Cerebellar cortex (tissue), 1 donor: ENCODE data around the gene BDKRB2.
A peak's percentile ranks its signal among the peaks of the same experiment; 100 is the strongest.
"Not testable (repeated sequence)": the region's sequence is repeated elsewhere in the genome, so short reads cannot be mapped to it uniquely, and the experiment has no call there.

Experiments
- DNase-seq: peaks from one replicate; pipeline ENCODE4 v3.0.0-alpha.2; 2015; ENCODE audit warnings: low spot score

The BDKRB2 gene

DNA sequence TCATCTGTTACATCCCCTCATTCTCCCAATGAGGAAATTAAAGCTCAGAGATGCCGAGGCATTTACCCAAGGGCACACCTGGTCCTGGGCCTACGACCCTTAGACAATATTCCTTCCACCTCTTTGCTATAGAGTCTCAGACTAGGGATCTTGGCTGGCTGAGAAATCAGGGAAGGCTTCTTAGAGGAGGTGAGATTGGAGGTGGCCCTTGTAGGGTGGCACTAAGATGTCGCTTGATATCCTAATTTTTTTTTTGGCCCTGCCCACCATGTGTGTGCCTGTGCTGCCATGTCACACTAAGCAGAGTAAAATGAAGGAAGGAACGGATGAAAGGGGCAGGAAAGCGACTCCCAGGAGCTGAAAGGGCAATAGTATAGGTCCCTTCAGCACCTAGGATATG lies 20.6 kb downstream of the BDKRB2 start:
- no peak for DNase-seq

DNA sequence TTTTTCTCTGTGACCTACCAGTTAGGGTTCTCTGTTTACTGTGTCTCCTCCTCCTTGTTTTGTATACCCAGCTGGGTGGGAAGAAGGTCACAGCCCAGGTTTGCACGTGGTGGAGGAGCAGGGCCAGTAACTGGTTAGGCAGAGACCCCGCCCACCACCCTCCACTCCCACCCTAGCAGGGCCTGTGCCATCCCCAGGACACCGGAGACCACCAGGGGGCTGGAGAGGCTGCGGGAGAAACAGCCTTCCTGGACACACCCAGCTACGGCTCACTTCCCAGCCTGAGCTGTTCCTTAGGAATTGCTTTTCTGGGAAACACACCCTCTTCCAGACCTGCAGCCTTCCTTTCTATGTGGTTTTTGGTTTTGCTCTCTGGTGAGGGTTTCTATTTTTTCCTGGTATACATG lies 21.1 kb downstream of the BDKRB2 start:
- DNase-seq, result no peak

DNA sequence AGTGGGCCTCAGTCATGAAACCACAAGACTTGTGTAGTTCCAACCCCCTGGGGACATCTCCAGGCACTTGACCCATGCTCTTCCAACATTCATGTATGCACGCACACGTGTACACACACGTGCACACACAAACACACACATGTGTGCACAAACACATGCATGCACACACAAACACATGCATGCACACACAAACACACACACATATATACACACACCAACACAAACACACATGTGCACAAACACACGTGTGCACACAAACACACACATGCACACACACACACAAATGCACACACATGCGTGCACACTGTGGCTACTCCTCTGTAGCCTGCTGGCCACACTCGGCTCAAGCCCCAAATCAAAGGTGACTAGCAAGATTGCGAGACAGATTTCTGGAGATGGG lies 22.8 kb downstream of the BDKRB2 start:
- DNase-seq, result no peak

DNA sequence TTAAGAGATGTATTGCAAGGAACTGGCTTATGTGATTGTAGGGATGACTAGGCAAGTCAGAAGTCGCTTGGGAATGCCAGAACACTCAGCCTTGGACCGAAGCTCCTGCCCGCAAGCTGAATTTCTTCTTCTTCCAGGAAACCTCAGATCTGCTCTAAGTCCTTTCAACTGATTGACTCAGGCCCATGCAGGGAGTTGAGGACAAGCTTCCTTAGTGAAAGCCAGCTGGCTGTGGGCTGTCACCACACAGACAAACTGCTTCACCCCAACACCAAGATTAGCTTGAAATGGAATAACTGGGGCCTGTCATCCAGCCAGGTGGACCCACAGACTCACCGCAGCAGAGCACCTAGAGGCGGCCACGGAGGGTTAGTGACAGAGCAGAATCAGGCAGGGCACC lies 24.7 kb downstream of the BDKRB2 start:
- no peak for DNase-seq

DNA sequence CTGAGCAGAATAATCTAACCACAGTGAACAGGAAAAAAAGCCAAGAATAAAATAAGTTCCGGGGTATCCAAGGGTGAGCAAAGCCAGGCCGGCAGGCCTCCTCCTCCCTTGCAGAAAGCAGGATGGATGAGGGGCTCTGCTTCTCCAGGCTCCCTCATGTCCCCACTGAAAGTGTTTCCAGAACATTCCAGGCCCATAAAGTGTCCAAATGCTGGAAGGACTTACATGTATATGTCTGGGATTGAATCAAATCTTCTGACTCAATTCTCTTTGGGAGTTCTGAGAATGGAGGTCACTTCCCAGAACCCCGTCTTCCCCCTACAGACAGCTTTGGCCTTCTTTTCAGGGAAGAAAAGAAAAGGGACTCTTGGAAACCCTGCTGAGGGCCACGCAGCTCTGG lies 26.4 kb downstream of the BDKRB2 start:
- DNase-seq, result no peak

DNA sequence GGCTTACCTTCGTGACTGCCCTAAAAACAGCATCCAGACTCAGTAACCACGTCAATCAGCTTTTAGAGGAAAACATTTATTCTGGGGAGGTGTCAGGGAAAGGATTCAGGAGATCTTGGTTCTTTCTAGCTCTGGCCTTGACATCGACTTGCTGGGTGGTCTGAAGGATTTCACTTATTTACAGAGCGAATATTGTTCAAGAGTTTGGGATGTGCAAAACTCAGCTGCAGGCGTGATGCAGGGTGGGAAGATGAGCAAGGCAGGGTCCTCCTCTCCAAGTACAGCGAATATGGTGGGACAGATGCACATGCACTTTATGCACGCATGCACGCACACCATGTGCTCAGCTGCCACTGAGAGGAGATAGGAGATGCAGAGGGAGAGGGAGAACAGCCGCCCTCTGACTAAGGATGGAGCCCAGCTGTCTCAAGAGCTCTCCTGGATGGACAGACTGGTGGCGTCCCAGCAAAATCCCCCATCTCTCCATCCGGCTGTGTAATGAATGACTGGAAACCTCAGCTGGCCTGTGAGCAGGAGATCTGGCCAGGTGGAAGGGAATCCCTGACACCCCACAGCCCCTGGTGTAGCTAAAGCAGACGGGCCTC lies 27.0 kb downstream of the BDKRB2 start:
- no peak for DNase-seq

DNA sequence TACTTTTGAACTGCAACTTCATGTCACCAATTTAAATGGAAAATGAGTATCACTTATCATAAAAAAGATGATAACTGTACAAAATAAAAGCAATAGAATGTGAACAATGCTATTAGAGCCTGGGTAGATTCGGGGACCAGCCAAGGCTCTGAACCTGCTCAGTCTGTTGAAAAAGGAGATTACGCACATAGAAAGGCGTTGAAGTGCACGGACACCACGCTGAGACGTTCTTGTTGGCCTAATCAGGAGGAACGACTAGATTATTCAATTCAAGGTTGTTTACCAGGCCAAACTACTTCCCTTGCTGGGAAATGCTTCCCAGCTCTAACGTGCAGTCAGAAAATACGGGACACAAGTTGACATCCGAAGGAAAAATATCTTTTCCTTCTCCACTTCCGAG lies 27.9 kb downstream of the BDKRB2 start:
- DNase-seq, result no peak

DNA sequence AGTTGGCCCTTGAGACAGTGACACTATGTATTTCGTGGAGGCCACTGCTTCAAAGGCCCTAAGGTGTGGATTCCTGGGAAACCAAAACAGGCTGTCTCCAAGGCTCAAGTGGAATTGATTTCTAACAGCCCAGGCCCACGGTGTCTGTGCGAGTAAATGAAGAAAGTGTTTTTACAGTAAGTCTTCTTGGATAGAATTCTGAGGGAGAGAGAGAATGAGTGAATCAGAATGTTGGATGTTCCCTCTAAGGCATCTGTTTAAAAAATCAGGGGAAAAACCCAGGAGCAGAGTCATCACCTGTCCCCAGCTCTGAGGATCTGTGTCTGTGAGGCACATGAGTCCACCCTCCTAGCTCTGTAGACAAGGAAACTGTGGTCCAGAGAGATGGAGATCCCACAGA lies 29.0 kb downstream of the BDKRB2 start:
- no peak for DNase-seq

DNA sequence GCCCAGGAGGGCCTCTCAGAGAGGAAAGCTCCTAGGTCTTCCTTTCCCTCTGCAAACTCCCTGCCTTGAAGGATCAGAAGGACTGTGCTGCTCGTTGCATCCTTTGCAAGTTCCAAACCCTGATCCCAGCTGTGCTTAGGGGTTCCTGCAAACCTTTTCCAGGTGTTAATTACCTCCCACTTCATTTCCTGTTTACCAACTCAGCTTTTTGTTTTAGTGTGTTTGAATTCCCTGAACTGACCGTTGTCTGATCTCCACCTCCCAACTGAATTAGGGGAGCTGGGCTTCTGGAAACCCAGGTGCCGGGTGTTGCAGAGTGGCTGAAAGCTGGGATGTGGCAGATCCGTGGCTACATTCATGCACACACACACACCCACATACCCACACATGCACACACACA lies 30.8 kb downstream of the BDKRB2 start:
- no peak for DNase-seq

DNA sequence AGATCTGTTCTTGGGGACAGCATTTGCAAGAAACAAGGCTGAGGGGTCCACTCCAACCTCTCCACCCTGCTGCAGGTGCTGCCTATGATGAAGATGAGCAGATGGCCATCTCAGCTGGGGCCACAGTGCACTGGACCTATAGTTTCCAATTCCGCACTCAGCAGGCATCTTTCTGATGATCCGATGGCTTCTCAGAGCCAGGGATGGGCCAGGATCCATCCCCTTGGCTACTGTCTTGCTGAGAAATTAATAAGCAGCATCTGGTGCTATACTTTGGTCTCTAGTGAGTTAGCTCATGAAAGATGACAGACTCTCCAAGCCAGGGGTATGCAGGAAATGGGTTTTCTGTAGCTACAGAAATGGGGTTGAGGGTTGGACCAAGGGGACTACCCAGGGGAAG lies 33.0 kb downstream of the BDKRB2 start:
- peak; percentile 64 for DNase-seq

DNA sequence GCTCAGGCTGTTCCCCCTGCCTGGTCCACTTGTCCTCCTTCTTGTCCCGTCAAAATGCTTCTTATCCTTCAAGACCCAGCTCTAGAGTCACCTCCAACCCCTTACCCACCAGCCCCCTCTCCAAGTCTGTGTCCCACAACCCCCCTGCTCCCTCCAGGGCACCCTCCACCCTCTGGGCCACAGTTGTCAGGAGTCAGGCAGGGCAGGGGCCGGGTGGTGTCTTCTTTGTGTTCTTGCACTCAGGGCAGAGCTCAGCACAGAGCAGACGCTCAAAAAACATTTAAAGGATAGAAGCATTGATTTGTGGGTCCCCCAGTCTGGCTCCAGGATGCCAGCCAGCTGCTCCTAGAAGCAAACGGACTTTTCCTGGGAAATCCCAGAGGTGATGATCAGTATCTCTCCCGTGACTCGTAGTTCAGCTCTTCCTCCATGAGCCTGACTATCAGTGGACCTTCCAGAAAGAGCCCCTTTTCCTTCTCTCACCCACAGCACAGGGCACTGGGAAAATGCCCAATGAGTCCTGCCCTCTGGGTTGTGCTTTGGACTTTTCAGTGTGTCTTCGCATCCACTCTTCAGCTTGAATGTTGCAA lies 34.1 kb downstream of the BDKRB2 start:
- no peak for DNase-seq

DNA sequence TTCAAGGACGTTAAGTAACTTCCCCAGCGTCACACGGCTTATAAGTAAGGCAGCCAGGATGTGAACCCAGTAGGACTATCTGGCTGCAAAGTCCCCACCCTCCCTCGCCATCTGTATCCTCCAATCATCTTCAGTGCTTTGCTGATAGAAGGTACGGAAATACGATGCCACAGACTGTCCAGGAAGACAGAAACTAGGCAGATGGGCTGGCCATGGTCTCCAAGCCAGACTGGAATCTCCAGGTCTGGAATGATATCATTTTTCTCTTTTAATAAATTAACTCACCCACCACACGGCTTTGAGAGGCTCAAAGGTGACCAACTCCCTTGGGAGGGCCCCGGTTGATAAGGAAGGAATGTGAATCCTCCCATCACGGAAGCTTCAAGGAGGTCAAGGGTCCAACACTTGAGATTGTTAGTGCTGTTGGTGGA lies 35.1 kb downstream of the BDKRB2 start:
- DNase-seq, result no peak

DNA sequence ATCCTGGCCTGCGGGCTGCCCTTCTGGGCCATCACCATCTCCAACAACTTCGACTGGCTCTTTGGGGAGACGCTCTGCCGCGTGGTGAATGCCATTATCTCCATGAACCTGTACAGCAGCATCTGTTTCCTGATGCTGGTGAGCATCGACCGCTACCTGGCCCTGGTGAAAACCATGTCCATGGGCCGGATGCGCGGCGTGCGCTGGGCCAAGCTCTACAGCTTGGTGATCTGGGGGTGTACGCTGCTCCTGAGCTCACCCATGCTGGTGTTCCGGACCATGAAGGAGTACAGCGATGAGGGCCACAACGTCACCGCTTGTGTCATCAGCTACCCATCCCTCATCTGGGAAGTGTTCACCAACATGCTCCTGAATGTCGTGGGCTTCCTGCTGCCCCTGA lies 36.0 kb downstream of the BDKRB2 start:
- no peak for DNase-seq

DNA sequence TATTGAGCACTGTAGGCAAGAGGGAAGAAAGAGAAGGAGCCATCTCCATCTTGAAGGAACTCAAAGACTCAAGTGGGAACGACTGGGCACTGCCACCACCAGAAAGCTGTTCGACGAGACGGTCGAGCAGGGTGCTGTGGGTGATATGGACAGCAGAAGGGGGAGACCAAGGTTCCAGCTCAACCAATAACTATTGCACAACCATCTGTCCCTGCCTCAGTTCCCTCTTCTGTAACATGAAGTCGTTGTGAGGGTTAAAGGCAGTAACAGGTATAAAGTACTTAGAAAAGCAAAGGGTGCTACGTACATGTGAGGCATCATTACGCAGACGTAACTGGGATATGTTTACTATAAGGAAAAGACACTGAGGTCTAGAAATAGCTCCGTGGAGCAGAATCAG lies 37.5 kb downstream of the BDKRB2 start:
- DNase-seq, result no peak

DNA sequence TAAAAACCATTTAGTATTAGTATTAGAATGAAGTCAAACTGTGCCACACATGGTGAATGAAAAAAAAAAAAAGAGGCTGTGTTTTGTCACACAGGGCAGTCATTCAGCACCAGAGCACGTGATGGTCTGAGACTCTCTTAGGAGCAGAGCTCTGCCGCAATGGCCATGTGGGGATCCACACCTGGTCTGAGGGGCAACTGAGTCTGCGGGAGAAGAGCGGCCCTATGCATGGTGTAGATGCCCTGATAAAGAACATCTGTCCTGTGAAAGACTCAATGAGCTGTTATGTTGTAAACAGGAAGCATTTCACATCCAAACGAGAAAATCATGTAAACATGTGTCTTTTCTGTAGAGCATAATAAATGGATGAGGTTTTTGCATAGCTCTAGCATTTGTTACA lies 39.1 kb downstream of the BDKRB2 start:
- no peak for DNase-seq

DNA sequence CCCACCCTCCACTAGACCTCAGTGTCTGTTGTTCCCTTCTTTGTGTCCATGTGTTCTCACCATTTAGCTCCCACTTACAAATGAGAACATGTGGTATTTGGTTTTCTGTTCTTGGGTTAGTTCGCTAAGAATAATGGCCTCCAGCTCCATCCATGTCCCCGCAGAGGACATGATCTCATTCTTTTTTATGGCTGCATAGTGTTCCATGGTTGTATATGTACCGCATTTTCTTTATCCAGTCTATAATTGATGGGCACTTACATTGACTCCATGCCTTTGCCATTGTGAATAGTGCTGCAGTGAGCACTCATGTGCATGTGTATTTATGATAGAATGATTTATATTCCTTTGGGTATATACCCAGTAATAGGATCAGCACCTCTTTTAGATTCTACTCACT lies 40.4 kb downstream of the BDKRB2 start:
- not testable (repeated sequence) for DNase-seq

DNA sequence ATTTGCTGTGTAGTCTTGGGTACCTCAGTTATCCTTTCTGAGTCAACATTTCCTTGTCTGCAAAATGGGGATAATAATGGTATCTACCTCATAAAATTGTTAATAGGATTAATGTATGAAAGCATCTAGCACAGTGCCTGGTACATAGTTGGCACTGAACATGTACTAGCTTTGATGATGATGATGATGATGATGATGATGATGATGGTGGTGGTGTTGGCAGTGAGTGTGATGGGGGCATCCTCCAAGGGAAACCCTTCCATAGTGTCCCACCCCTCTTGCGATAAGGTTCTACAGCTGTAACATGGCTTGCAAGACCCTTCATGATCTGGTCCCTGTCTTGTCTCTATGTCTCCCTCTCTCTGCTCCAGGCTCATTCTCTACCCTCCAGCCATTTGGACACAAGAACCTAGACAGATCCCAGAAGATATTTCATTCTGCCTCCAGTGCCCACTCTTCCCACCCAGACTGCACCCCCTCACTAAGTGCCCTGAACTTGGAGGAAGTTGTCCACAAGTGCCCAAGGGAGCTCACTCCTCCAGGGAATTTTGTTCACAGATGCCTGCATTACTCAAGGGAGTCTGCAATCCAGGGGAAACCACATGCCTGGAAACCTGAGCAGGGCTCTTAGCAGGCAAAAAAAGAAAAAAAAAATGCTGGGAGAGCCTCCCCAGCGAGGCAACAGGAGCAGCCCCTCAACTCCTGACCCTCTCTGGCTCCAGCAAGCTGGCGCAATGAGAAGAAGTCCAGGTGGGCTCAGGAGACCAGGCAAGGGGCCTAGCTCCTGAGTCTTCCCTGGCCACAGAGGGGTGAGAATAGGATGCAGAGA lies 41.3 kb downstream of the BDKRB2 start:
- DNase-seq, result no peak

DNA sequence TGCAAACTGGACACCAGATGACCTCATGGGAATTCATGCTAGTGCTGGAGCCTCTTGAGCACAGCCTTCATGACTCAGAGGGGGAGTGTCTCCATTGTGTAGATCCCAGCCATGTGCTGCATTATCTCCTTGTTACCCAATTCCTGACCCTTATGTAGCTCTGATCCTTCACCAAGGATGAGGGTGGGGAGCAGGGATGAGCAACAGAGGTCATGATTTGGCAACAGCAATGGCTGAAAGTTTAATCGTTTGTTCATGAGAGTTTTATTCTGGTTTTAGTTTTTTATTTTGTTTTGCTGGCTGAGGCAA lies 41.9 kb downstream of the BDKRB2 start:
- no peak for DNase-seq

DNA sequence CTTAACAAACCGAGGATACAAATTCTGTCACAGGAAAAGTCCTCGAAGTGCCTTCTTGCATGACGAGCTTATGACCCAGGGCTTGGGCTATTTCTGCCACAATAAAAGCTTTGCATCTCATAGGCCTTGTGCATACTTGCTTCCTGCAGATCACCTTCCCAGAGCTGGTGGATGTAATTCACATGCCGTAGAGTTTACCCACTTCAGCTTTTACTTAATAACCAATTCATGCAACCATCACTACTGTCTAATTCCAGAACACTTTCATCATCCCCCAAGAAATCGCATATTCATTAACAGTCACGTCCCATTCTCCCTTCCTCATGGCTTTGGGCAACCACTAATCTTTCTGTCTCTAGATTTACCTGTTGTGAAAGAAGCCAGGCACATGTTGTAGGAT lies 42.4 kb downstream of the BDKRB2 start:
- DNase-seq, result no peak

DNA sequence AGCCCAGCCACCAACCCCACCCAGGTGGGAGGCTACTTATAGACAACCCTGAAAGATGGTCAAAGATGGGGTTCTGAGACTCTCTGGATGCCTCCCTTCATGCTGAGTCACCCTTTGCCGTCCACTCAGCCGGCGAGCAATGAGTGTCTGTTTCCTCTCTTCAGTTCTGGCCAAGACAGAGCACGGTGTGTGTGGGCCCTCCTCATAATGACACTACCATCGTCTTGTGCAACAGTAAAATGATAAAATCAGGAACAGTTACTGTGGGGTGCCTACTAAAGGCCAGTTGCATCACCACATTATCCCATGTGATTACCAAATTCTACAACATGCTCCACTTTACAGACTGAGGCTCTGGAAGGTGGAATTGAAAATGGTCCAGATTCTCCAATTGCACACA lies 44.4 kb downstream of the BDKRB2 start:
- no peak for DNase-seq

DNA sequence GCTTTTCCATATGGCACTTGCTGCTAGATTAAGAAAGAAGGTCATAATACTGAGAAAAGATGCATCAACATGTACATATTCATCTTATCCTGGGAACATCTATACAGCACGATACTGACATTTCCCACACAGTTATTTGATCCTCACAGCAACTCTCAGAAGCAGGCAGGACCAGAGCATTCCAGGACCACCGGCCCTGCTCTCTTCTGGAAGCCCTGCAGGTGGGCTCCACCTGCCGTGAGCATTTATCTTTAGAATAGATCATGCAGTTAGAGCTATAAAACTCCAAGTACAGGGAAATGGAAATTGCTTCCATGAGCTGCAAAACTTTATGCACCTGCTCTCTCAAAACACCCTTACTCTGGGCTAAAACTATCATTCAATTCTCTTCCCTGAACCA lies 45.8 kb downstream of the BDKRB2 start:
- no peak for DNase-seq

DNA sequence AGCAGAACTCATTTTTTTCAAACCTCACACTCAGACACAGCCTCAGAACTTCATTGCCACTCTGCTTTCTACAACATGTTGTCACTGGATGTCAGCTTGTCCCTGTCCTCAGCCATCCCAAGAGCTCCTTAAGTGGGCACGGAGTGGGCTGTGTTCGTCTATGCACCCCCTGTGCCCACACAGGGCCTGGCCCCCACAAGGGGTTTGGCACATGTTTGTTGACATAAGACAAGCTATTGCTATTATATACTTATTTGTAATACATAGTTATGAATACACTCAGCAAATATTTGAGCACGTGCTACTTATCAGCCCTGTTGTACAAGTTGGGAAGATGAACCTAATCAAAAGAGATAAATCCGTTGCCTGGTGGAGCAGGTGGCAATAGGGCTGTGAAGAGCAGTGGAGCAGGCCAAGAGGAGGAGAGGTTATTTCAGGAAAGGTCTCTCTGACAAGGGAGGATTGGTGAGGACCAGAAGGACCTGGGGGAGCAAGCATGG lies 47.1 kb downstream of the BDKRB2 start:
- DNase-seq, result no peak

DNA sequence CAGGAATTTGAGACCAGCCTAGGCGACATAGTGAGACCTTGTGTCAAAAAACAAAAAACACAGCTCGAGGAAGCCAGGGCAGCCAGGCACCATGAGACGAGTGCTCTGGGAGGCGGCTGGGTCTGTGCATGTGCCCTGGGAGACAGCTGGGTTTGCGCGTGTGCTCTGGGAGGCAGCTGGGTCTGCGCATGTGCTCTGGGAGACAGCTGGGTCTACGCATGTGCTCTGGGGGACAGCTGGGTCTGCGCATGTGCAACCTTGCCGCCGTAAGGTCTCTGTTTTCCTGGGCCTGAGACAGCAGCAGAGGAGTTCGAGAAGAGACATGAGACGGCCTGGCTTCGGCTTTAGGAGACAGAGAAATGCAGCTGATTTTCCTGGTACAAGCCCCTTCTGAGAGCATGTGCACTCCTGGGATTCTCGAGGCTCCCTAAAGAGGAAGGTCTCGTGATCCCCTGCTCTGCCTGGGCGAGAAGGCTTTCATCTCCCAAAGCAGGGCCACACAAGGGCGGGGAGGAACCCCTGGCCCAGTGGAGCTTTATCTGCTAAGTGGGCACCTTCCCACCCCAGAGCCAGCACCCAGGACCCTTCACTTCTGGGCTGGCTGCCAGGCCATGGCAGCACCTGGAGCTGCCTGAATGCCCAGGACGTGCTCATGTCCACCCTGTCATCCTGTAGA lies 47.8 kb downstream of the BDKRB2 start:
- no peak for DNase-seq
